ENCODE data around the gene RUSC1.

Gene RUSC1

DNA sequence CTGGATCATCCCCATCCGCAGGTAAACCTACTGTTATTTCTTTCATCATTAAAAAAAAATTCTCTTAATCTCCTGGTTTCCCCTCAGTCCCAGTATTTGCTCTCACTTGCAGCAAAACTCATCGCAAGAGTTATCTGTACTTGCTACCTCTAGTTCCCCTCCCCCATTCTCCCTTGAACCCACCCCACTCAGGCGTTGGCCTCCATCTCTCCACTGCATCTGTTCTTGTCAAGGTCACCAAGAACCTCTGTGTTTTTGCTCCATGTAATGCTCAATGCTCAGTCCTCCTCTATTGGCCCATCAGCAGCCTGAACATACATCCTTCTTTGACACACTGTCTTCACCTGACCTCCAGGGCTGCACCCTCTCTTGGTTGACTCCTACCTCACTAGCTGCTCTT, 24.0 kb upstream of the RUSC1 start:
- no peak for DNase-seq

DNA sequence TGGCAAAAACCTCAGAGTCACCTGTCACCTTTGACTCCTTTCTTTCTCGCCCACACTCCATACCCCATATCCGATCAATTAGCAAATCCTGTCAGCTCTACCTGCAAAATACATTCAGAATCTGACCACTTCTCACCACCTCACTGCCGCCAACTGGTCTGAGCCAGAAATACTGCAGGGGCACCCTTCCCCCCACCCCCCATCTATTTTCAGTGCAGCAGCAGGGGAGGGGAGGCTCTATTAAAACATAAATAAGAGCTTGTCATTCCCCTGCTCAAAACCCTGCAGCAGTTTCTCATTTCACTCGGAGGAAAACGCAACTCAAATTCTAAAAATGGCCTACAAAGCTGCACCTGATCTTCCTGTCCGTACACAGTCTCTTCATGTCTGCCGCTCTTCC, 23.3 kb upstream of the RUSC1 start:
- no peak for DNase-seq

DNA sequence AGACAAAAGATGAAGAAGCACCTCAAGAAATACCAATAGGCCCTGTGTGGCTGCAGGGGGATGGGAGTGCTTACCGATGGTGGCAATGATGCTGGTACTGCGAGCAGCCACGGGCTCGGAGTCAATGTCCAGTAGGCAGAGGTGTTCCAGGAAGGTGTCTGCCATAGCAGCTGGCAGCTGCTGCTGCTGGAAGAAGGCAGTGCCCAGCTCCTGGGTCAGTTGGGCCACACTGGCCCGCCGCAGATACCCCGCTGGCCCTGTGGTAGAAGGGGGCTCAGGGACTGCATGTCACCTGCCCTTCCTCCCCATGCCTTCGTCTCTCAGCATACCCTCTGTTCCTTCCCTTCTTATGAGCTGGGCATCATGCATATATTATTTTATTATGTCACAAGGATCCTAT, 20.7 kb upstream of the RUSC1 start:
- DNase-seq, result no peak

DNA sequence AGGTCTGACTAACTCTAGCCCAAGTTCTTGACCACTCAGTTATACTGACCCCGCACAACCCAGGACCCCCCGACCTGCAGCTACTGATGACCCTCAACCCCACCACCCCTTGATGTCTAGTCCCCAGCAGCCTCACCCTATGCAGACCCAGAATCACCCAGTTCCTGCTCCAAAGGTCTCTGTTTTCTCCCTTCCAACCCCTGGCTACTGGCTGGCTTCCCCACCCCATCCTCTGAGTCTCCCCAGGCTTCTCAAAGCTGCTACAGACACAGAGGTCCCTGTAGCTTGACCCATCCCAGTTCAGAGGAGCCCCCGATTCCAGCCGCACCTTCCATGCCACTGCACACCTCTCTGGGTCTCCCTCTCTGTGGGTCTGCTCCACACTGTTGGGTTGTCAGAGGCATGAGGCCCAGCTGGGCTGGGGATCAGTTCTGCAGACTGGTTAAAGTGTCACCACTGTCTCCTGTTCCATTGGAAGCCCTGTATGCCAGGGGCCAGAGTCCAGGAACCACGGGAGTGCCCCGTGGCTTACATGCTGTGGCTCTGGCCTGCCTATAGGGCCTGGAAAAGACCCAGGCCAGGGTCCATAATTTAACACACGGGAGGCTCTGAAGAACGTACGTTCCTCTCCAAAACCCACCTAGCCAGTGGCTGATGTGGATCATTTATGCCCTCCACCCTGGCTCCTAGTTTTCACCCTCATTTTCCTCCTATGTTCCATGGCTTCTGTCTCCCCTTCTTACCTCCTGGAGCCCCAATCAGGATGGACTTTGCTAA, 20.0 kb upstream of the RUSC1 start:
- DNase-seq, result no peak

DNA sequence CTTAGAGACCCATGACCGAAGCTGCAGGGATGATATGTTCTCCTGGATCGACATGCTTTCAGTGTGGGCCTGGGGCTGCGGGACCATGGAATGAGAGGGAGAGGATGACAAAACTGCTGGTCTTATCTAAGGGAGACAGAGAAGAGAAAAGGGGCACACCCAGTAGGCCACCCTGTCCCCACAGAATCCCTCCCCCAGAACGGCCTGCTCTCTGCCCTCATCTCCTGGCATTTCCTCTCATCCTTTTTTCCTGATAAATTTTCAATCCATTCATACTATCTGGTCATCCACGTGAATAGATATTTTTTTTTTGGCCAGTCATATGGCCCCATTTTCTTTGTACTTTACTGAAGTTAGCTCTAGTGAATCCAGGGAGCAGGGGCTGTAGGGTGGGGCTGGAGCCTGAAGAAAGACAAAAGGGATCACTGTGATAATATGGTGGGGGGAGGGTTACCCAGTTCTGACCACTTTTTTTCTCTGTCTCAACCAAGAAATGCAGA, 19.3 kb upstream of the RUSC1 start, which contains the start of gene PKLR:
TSS of gene PKLR (minus strand) at position 97 of the 500 bp plus-strand sequence. CDS start at position 54, 43 bp downstream.
- DNase-seq, result no peak

DNA sequence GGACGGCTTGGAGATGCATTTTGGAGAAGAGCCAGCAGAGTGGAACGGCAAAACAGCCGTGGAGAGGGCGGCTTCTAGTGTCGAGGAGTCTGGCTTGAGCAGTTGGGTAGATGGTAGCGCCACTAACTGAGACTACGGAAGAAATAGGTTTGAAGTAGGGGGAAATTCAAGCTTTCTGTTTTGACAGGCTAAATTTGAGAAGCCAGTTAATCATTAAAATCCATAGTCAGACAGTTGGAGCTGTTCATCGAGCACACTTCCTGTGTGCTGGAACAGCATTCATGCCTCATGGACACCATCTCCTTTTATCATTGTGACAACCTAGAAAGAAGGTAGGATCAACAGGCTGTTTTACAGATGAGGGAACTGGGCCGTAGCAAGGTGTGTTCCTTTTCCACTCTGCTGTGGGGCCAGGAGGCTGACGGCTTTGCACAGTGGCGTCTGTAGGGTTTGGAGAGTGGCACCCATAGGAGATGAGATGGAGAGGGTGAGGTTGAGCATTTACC, 16.1 kb upstream of the RUSC1 start:
- DNase-seq, result no peak

DNA sequence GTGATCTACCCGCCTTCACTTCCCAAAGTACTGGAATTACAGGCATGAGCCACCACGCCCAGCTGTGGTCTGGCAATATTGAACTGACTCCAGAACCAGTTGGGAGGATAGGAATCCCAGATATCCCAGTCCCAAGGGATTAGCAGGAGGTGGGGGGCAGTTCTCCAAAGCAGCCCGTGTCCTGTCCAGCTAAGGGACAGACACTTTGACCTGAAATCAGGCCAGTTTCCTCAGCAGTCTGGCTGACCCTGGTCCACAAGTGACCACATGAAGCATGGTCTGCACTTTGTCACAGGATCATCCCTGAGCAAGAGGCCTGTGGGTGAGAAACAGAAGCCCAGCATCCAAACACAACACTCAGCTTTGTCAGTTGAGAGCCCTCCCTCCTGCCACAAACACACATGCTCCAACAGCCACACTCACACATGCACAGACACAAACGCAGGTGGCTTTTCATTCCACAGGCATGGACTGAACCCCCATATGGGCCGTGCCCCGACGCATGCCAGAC, 14.8 kb upstream of the RUSC1 start:
- no peak for DNase-seq

DNA sequence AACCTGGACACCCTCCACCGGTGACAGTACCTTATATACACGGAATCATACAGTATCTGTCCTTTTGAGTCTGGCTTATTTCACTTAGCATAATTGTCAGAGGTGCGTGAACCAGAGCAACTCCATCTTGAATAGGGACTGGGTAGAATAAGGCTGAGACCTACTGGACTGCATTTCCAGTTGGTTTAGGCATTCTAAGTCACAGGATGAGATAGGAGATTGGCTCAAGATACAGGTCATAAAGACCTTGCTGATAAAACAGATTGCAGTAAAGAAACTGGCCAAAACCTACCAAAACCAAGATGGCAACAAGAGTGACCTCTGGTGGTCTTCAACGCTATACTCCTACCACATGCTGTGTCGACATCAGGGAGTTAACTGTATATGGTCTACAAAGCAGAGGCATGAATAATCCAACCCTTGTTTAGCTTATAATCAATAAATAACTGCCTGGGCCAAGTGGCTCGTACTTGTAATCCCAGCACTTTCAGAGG, 13.4 kb upstream of the RUSC1 start:
- no peak for DNase-seq

DNA sequence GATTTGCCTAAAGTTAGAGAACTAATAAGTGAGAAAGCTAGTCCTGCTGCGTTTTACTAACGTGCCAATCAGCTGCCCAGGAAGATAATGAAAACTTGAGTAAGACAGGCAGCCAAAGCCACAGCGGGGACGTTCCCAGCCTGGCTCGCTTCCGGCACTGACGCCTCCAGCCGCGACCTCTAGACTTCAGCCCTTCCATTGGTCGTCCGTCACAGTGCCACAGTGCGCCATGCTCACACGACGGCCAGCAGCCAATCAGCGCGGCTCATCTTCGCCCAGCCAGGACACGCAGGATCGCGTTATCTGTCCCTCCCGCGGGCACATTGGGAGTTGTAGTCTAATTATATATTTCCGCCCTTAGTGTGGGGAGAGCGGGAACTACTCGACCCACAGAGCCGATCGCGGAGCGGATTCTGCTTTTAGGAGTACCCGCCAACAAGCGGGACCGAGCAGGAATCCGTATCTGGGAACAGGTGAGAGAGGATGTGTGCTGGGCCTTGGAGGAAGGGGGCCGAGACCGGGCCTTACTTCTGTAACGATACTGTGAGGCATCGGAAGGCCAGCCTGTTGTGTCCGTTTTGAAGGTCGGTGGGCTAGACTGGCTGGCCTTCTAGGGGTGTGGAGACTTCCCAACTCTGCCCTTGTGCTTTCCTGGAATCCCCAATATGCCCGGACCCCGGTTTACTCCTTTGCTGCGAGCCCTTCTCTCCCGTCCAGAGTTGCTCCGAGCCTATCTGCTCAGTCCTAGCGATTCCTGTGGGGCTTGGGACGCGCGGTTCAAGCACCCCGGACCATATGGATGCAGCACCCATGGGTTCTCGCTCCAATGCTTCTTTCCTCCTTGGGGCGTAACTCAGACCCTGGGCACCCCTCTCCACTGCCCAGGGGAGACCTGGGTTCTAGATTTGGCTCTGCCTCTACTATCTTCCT, 11.9 kb upstream of the RUSC1 start, which contains the start of gene FDPS:
TSS of gene FDPS (plus strand) at position 374 of the 930 bp plus-strand sequence. CDS start 924 bp downstream, outside the sequence.
- peak; percentile 96 to 97 for DNase-seq

DNA sequence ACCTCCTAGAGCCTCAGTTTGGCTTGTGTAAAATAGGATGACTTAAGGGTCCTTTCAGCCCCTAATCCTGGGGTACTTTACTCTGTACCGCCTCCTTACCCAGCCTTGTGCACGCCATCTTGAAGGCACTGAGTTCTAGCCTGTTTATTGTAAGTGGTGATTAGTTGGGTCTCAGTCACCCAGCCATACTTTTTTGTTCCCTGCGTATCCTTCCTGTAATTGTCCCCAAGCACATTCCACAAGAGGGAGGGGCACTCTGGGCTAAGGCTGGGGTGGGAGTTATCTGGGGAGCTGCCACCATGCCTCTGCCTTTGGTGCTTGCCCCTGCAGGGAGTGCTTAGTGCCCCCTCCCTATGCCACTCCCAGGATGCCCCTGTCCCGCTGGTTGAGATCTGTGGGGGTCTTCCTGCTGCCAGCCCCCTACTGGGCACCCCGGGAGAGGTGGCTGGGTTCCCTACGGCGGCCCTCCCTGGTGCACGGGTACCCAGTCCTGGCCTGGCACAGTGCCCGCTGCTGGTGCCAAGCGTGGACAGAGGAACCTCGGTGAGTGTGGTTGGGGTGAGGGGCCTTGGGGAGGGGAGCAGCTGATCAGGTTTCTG, 11.2 kb upstream of the RUSC1 start:
- DNase-seq, result peak in 1 of 2 experiments; percentile 32

DNA sequence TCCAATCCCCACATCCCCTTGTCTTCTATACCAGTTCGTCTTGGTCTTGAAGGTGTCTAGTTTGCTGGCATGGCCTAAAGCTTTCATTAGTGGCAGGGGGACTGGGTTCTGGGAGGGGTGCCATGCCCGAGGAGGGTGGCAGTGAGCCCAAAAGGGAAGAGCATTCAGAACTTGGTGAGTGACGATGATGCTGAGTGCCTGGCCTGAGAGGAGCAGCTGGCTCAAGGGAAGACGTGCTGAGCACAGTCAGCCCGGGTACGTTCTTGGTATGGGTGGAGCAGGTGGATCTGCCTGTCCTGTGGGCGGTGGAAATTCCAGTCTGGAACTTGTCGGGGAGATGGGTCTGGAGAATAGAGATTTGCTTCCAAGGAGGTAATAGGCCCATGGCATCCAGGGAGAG, 7.4 kb upstream of the RUSC1 start:
- DNase-seq, result no peak

DNA sequence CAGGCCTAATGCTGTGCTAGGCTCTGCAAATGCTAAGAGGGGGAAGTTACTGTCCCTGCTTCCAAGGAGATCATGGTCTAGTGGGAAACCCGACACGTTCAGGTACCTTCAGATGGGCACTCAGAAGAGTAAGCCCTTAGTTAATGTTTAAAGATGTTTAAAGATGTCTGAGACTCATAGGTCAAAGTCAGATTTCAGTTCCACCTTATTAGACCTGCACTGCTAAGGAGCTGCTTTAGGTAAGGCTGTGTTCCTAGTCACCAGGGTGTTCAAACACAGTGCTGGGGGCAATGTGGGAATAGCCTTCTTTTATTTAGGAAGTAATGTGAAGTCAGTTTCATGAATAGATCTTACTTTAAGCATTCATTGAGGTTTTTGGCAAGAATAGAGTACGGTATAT, 3.8 kb upstream of the RUSC1 start:
- DNase-seq, result no peak

DNA sequence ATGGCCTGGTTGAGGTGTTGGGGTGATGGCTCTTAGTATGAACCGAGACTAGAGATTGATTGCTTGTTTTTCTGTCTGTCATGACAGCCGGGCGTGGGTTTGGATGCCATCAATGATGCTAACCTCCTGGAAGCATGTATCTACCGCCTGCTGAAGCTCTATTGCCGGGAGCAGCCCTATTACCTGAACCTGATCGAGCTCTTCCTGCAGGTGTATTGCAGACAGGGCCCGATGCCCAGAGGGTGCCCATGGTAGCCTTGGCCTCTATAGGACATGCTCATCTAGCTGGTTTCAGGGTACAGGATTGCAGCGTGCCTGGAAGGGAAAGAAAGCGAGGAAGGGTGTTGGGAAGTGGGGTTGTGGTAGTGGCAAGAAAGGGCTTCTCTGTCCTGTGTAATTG, 2.6 kb upstream of the RUSC1 start:
- DNase-seq, result no peak

DNA sequence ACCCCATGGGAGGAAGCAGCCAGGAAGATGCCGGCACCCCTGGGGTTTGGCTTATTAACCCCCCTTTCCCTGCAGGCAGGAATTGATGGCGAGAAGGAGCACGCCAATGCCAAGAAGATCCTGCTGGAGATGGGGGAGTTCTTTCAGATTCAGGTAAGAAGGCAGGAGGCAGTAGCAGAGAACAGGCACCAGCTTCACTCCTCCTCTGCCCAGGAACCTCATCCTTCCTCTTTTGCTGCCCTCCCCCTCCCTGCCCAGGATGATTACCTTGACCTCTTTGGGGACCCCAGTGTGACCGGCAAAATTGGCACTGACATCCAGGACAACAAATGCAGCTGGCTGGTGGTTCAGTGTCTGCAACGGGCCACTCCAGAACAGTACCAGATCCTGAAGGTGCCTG, 1.2 kb upstream of the RUSC1 start:
- no peak for DNase-seq

DNA sequence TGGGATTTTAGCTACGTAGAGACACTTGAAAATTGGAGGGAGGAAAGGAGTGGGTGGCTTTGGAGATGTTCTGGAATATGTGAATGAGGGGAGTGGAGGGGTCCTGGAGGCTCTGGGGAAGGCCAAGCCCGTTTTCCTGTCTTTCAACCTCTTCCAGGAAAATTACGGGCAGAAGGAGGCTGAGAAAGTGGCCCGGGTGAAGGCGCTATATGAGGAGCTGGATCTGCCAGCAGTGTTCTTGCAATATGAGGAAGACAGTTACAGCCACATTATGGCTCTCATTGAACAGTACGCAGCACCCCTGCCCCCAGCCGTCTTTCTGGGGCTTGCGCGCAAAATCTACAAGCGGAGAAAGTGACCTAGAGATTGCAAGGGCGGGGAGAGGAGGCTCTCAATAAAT, 442 bp upstream of the RUSC1 start:
- no peak for DNase-seq

DNA sequence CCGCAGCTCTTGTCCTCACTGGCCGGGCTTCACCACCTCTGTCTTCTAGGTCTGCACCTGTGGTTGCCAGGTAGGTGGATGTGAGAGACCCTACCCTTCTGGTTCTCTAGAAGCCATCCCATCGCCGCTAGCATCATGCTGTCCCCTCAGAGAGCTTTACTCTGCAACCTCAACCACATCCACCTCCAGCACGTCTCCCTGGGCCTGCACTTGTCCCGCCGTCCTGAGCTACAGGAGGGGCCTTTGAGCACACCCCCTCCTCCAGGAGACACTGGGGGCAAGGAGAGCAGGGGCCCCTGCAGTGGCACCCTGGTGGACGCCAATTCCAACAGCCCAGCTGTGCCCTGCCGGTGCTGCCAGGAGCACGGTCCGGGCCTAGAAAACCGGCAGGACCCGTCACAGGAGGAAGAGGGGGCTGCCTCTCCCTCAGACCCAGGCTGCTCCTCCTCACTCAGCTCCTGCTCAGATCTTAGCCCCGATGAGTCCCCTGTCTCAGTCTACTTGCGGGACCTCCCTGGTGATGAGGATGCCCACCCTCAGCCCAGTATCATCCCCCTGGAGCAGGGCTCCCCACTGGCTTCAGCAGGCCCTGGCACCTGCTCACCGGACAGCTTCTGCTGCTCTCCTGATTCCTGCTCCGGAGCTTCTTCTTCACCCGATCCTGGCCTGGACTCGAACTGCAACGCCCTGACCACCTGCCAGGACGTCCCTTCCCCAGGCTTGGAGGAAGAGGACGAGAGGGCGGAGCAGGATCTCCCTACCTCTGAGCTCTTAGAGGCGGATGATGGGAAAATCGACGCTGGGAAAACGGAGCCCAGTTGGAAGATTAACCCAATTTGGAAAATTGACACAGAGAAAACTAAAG, 1.2 kb downstream of the RUSC1 start:
- peak in 1 of 2 experiments; percentile 39 for DNase-seq

DNA sequence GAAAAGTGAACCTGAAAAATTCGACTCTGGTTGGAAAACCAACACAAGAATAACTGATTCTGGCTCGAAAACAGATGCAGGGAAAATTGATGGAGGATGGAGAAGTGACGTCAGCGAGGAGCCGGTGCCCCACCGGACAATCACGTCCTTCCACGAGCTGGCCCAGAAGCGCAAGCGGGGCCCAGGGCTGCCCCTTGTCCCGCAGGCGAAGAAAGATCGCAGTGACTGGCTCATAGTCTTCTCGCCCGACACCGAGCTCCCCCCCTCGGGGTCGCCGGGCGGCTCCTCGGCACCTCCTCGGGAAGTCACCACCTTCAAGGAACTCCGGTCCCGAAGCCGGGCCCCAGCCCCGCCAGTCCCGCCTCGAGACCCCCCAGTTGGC, 1.9 kb downstream of the RUSC1 start:
- no peak for DNase-seq

DNA sequence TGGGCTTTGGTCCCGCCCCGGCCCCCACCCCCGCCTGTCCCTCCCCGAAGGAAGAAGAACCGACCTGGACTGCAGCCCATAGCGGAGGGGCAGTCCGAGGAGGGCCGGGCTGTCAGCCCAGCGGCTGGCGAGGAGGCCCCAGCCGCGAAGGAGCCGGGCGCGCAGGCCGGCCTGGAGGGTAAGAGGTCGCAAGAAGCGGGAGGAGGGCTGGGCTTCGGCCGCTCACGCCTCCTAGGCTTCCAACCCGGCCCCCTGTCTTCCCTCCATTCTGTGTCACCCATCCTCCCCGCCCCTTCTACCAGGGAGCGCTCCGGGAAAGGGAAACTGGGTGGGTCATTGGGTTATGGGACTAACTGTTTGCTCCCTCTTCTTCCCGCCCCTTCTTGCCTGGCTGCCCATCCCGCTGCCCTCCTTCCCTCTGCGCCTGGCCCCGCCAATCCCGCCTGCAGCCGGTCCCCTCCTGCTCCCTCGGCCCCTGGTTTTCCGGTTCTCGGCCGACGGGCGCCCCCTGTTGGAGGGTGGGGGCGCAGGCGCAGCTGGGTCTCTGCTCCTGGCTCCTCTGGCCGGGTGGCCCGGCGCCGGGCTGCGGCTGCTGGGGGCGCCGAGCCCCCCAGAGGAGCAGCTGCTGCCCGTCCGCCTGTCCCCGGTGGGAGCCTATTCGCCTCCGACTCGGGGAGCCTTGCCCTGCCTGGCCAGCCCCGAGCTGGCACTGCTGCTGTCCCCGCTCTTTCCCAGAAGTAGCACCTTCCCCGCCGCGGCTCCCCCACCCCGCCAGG, 2.4 kb downstream of the RUSC1 start:
- DNase-seq, result peak; percentile 96 to 97

DNA sequence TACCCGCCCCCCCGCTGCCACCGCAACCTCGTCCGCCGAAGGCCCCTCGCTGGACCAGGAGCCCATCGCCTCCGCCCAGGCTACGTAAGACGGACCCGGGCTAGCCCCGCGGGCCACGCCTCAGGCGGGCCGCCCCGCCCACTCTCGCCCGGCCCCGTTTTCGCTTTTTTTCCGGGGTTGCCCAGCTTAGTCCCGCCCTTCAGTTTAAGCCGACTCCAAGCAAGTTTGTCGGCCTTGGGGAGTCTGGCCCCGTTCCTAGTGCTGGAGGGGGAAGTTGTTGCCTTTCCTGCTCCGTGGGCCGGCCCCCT, 3.0 kb downstream of the RUSC1 start:
- peak; percentile 91 to 92 for DNase-seq

DNA sequence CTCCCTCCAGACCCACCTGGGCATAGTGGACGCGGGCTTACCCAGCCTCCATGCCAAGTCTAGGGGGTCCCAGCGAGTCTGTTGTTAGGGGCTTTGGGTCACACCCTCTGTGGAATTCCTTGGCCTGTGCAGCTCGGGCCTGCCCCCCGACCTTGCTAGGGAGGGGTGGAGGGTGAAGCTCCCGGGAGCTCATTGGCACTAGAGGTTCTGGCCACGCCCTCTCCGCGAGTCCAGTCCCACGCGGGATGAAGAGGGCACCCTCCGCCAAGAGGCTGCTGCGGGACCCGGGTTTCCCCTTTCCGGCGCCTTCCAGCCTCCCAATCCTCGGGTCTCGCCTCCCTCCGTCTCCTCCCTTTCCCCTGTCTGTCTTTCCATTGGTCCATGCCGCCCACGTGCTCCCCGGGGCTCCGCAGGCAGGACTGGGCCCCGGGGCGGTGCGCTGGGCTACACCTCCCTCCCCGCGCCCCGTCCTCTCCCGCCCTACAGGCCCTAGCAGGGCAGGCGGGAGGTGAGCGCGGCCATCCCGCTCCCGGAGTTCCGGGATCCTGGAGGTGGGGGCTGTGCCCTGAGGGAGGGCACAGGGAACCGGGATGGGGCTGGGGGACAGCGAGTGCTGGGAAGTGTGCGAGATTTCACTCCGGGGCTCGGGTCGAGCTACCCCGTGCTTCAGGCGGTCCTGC, 3.5 kb downstream of the RUSC1 start:
- peak; percentile 94 to 95 for DNase-seq
